Osteocyte (in vitro differentiated cells): ENCODE measurements around the gene MRPL50. TPM values are rescaled to one million over a fixed set of nuclear protein-coding genes. Genes with fewer than 3 reads are reported as not detected.

Experiments
- DNase-seq: peaks from one replicate; pipeline ENCODE4 v3.0.0; 2021; ENCODE audit warnings: mixed read lengths; ENCODE audit not compliant: unreplicated experiment; ENCODE audit errors: extremely low spot score
- H3K27ac Mint-ChIP-seq: one replicate; pipeline ENCODE4 v1.8.0; 2021; ENCODE audit warnings: mild to moderate bottlenecking, mixed read lengths; ENCODE audit not compliant: unreplicated experiment
- H3K27me3 Mint-ChIP-seq: one replicate; pipeline ENCODE4 v1.8.0; 2021; ENCODE audit warnings: mixed read lengths; ENCODE audit not compliant: unreplicated experiment
- H3K36me3 Mint-ChIP-seq: one replicate; pipeline ENCODE4 v1.8.0; 2021; ENCODE audit warnings: mixed read lengths; ENCODE audit not compliant: unreplicated experiment
- H3K4me1 Mint-ChIP-seq: one replicate; pipeline ENCODE4 v1.8.0; 2021; ENCODE audit warnings: mixed read lengths; ENCODE audit not compliant: unreplicated experiment
- H3K4me3 Mint-ChIP-seq: one replicate; pipeline ENCODE4 v1.8.0; 2021; ENCODE audit warnings: mild to moderate bottlenecking, moderate library complexity, mixed read lengths; ENCODE audit not compliant: unreplicated experiment
- H3K9me3 Mint-ChIP-seq: one replicate; pipeline ENCODE4 v1.8.0; 2021; ENCODE audit warnings: mixed read lengths; ENCODE audit not compliant: unreplicated experiment
- CTCF ChIP-seq: fragments of 200-600 bp; sonication (generic); IDR thresholded peaks from 2 replicates; pipeline ENCODE4 v1.5.0; 2021; ENCODE audit warnings: antibody characterized with exemption, mild to moderate bottlenecking, moderate library complexity
- total RNA-seq: library from RNA; stranded (reverse); gene quantifications from 2 replicates; pipeline ENCODE4 v1.2.1, GENCODE V29; 2021

The MRPL50 gene
- total RNA-seq, 1 donor from 2014 or later = 7.4 TPM

- no peak for DNase-seq
- H3K27me3 Mint-ChIP-seq = peaks cover 48% of the 10 kb centered on the region
- H3K27ac Mint-ChIP-seq = no peak within 1 kb of the TSS
- H3K36me3 Mint-ChIP-seq = no peaks in the 10 kb centered on the region
- no peaks in the 10 kb centered on the region for H3K4me1 Mint-ChIP-seq
- H3K4me3 Mint-ChIP-seq = no peak within 1 kb of the TSS
- TF ChIP-seq CTCF = no peak
- H3K9me3 Mint-ChIP-seq = no peaks in the 10 kb centered on the region
Observed at GRCh38 chr9:101435601-101436079, 37.2 kb upstream of the MRPL50 start, which contains the start of gene ALDOB. Gene ALDOB, minus strand, starts transcription at chr9:101435774. Its CDS starts 4,887 bp downstream, at chr9:101430887.

GRCh38 chr9:101434998-101435397, 36.6 kb upstream of the MRPL50 start:
- DNase-seq = no peak
- H3K36me3 Mint-ChIP-seq = no peaks in the 10 kb centered on the region
- no peak for TF ChIP-seq CTCF
- no peaks in the 10 kb centered on the region for H3K9me3 Mint-ChIP-seq
- peaks cover 49% of the 10 kb centered on the region for H3K27me3 Mint-ChIP-seq
- no peaks in the 10 kb centered on the region for H3K4me1 Mint-ChIP-seq
- H3K4me3 Mint-ChIP-seq = no peak overlapping the region
- no peak overlapping the region for H3K27ac Mint-ChIP-seq

DNA sequence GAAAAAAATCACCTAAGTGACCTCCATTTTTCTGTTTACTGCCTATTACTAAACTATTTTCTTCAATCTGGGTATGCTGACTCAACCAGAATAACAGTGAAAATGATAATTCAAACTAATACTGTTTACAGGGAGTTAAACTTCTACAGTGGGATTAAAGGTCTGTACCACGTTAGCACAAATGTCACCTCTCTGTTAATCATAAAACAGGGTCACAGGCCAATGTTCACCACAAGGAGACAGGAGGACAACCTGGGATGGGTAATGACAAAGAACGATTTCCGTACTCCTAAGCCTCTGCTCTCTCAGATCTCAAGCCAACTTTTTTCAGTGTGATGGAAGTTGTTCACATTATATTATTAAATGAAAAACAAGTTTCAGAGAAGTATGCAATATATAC, 34.8 kb upstream of the MRPL50 start:
- H3K9me3 Mint-ChIP-seq = no peaks in the 10 kb centered on the region
- no peaks in the 10 kb centered on the region for H3K4me1 Mint-ChIP-seq
- H3K27me3 Mint-ChIP-seq = peaks cover 48% of the 10 kb centered on the region
- no peak for TF ChIP-seq CTCF
- no peak for DNase-seq
- no peak overlapping the region for H3K27ac Mint-ChIP-seq
- H3K4me3 Mint-ChIP-seq = no peak overlapping the region
- H3K36me3 Mint-ChIP-seq = no peaks in the 10 kb centered on the region

- peaks cover 48% of the 10 kb centered on the region for H3K27me3 Mint-ChIP-seq
- H3K4me3 Mint-ChIP-seq = no peak overlapping the region
- H3K27ac Mint-ChIP-seq = no peak overlapping the region
- H3K36me3 Mint-ChIP-seq = no peaks in the 10 kb centered on the region
- no peaks in the 10 kb centered on the region for H3K9me3 Mint-ChIP-seq
- no peaks in the 10 kb centered on the region for H3K4me1 Mint-ChIP-seq
- no peak for DNase-seq
- TF ChIP-seq CTCF = no peak
Observed at GRCh38 chr9:101432740-101433139, 34.3 kb upstream of the MRPL50 start.

DNA sequence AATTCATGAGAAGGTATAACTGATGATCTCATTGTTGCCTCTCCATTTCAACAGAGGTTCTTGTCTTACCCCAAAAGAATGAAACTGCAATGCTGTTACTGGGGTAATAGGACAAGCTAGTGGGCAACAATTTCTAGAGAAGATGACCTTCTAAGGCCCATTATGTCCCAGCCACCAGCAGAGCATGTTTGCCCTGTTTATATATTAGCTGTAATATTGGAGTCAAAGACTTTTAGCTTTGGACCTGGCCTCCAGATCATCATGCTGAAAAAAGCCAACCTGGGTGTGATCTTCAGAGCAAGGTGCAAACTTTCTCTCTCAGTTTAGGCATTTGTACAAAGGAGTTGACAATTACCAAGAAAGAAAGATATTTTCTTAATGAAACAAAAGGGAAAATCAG, 33.8 kb upstream of the MRPL50 start:
- Mint-ChIP-seq H3K36me3 (no peaks in the 10 kb centered on the region), H3K27me3 (peaks cover 44% of the 10 kb centered on the region), H3K4me1 (no peaks in the 10 kb centered on the region), H3K4me3 (no peak overlapping the region), H3K27ac (no peak overlapping the region), H3K9me3 (no peaks in the 10 kb centered on the region)
- TF ChIP-seq CTCF = no peak
- no peak for DNase-seq
